ENCODE results near the gene ATP5MC2.

ATP5MC2 gene

GRCh38 chr12:53677016-53677799 is 1.3 kb upstream of the ATP5MC2 start:
- Mint-ChIP-seq H3K9me3 (no peaks in the 10 kb centered on the region), H3K27me3 (peaks cover 32% of the 10 kb centered on the region), H3K4me1 (peaks cover 37% of the 10 kb centered on the region), H3K36me3 (ENCODE audit: low read depth) (peaks cover 25% of the 10 kb centered on the region), H3K4me3 (peak overlapping the region; percentile 96), H3K27ac (peak overlapping the region; percentile 96)
- DNase-seq (peak; percentile 24), ATAC-seq (no peak)

DNA sequence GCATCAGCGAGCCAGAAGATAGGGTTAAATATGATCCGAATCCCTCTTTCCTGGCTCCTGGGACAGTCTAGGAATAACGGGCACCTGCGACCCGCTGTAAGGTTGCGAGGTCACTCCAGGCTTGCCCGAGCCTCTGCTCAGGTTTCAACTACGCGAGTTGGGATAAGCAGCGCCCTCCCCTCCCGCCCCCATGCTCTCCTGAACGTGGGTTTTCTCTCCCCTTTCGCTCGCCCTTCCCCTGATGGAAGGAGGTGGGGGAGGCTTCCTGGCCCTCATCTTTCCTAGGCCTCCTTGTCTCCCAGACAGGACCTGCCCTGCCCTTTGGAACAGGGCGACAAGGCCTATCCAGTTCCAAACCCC is 753 bp upstream of the ATP5MC2 start:
- H3K27me3 Mint-ChIP-seq: peaks cover 29% of the 10 kb centered on the region
- DNase-seq: peak; percentile 27
- ATAC-seq: no peak
- peak overlapping the region; percentile 96 for H3K4me3 Mint-ChIP-seq
- peak overlapping the region; percentile 96 for H3K27ac Mint-ChIP-seq
- peaks cover 37% of the 10 kb centered on the region for H3K4me1 Mint-ChIP-seq
- no peaks in the 10 kb centered on the region for H3K9me3 Mint-ChIP-seq
- peaks cover 27% of the 10 kb centered on the region for H3K36me3 Mint-ChIP-seq (ENCODE audit: low read depth)

DNA sequence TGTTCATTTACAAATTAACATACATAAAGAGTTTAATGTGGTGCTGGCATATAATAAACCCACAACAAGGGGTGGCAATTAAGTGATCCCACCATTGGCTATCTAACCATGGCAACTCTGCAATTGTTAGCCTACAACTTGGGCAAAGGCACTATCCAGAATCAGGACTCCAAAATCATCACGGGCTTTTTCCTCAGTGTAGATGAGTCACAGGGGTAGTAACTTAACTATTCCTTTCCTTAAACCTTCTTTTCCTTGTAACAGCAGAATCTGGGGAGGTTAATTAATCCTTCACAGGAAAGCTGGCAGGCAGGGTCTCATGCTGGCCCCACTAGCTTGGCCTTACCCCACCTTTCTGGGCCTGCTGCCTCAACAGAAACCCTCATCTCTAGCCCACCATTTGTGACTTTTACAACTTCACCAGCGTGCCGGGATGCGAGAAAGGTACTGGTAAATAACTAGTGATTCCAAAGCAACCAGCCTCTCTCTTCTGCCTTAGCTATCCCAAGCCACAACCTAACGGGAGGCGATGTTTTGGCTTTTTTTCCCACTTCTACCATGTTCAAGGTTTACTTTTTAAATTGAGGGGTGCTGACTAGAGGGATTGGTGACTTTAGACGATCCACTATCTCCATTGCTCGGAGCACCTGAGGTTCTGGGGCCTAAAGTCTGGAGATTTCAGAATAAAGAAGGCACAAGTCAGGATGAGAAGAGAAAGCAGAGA is 744 bp downstream of the ATP5MC2 start:
- DNase-seq (no peak), ATAC-seq (no peak)
- Mint-ChIP-seq H3K36me3 (ENCODE audit: low read depth) (peaks cover 36% of the 10 kb centered on the region), H3K4me1 (peaks cover 43% of the 10 kb centered on the region), H3K27me3 (peaks cover 29% of the 10 kb centered on the region), H3K4me3 (peak overlapping the region; percentile 96), H3K27ac (peak overlapping the region; percentile 96), H3K9me3 (no peaks in the 10 kb centered on the region)

GRCh38 chr12:53670971-53671370 is 4.9 kb downstream of the ATP5MC2 start:
- peak overlapping the region; percentile 42 for H3K27ac Mint-ChIP-seq
- peaks cover 59% of the 10 kb centered on the region for H3K36me3 Mint-ChIP-seq (ENCODE audit: low read depth)
- peaks cover 35% of the 10 kb centered on the region for H3K4me1 Mint-ChIP-seq
- DNase-seq (no peak), ATAC-seq (no peak)
- no peak overlapping the region for H3K4me3 Mint-ChIP-seq
- peaks cover 3% of the 10 kb centered on the region for H3K27me3 Mint-ChIP-seq
- H3K9me3 Mint-ChIP-seq: no peaks in the 10 kb centered on the region

- no peak for DNase-seq
- H3K9me3 Mint-ChIP-seq: no peaks in the 10 kb centered on the region
- peak overlapping the region; percentile 67 for H3K27ac Mint-ChIP-seq
- H3K36me3 Mint-ChIP-seq (ENCODE audit: low read depth): peaks cover 58% of the 10 kb centered on the region
- H3K4me3 Mint-ChIP-seq: no peak overlapping the region
- peaks cover 29% of the 10 kb centered on the region for H3K4me1 Mint-ChIP-seq
- no peaks in the 10 kb centered on the region for H3K27me3 Mint-ChIP-seq
- ATAC-seq: no peak
These were observed 5.6 kb downstream of the ATP5MC2 start for GRCh38 chr12:53670308-53670707.

DNA sequence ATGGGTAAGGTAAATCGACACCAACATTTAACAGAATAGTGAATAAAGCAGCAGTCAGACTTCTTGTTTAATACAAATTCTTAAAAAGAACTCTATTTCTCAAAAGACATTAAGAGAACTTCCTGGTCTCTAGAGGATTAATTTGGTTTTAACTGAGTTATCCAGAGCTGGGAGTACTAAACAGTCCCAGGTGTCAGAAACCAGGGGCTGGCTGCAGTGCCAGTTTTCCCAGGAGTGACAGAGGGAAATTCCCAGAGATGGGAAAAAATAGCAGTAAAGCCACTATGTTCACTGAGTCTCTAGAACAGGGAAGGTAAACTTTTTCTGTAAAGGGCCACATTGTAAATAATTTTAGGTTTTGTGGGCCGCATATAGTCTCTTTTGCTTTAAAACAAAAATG is 8.8 kb downstream of the ATP5MC2 start:
- H3K36me3 Mint-ChIP-seq (ENCODE audit: low read depth): peaks cover 56% of the 10 kb centered on the region
- no peak overlapping the region for H3K4me3 Mint-ChIP-seq

DNA sequence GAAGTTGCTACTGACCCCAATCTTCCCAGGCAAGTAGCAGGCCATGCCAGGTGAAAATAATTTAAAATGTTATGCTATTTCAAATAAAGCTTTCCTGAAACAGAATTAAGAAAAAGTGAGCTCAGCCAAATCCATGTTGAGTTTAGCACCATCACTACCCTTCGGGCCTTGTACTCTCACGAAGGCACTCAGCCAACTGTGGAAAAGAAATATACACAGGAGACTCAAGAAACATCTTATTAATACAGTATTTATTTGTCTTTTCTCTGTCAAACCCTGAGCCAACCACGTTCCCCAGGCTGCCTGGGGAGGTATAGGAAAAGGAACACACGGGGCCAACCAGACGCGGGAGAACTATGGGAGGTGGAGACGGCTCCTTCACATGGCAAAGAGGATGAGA is 10.9 kb downstream of the ATP5MC2 start:
- Mint-ChIP-seq H3K4me1 (no peaks in the 10 kb centered on the region), H3K9me3 (no peaks in the 10 kb centered on the region), H3K27ac (no peak overlapping the region), H3K4me3 (no peak overlapping the region), H3K27me3 (no peaks in the 10 kb centered on the region), H3K36me3 (ENCODE audit: low read depth) (peaks cover 49% of the 10 kb centered on the region)
- ATAC-seq: no peak
- DNase-seq: no peak

More for the DNA sequence above, 8.8 kb downstream of the ATP5MC2 start:
- ATAC-seq: no peak
- Mint-ChIP-seq H3K27ac (no peak overlapping the region), H3K4me1 (peaks cover 5% of the 10 kb centered on the region), H3K9me3 (no peaks in the 10 kb centered on the region), H3K27me3 (no peaks in the 10 kb centered on the region)
- no peak for DNase-seq

DNA sequence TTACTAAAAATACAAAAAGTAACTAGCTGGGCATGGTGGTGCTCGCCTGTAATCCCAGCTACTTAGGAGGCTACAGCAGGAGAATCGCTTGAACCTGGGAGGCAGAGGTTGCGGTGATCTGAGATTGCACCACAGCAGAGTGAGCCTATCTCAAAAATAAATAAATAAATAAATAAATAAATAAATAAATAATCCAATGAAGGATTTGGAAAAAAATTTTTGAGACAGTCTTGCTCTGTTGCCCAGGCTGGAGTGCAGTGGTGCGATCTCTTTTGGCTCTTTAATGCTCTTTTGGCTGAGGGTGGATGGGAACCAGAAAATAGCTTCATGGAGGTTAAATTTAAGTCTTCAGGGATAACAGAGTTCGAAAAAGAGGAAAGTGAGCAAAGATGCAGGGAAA is 11.7 kb downstream of the ATP5MC2 start:
- Mint-ChIP-seq H3K4me1 (no peaks in the 10 kb centered on the region), H3K36me3 (ENCODE audit: low read depth) (peaks cover 42% of the 10 kb centered on the region), H3K4me3 (no peak overlapping the region), H3K9me3 (no peaks in the 10 kb centered on the region), H3K27ac (peak overlapping the region; percentile 17), H3K27me3 (no peaks in the 10 kb centered on the region)
- ATAC-seq (no peak), DNase-seq (no peak)

DNA sequence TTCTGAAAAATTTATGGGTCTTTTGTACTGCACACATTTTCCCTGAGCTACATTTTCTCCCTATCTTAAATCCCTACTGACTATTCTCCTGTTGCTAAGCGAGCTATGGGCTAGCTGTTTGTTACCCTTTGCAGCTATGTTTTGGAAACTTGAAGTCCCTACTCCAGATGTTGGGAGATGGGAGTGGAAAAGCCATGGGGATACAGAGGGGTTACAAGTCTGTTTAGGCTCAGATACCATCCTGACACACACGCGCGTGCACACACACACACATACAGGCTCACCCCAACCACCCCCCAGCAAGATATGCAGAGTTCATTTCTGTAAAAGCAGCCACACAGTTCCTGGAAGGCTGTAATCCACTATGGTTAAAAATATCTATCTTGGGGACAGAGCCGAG is 15.8 kb downstream of the ATP5MC2 start:
- ATAC-seq (no peak), DNase-seq (no peak)
- Mint-ChIP-seq H3K4me3 (no peak overlapping the region), H3K36me3 (ENCODE audit: low read depth) (peaks cover 18% of the 10 kb centered on the region), H3K27me3 (no peaks in the 10 kb centered on the region), H3K9me3 (no peaks in the 10 kb centered on the region), H3K4me1 (no peaks in the 10 kb centered on the region), H3K27ac (no peak overlapping the region)

GRCh38 chr12:53659571-53659981 is 16.3 kb downstream of the ATP5MC2 start:
- DNase-seq: no peak
- no peak overlapping the region for H3K4me3 Mint-ChIP-seq
- no peak overlapping the region for H3K27ac Mint-ChIP-seq
- no peaks in the 10 kb centered on the region for H3K4me1 Mint-ChIP-seq
- no peak for ATAC-seq
- no peaks in the 10 kb centered on the region for H3K9me3 Mint-ChIP-seq
- peaks cover 15% of the 10 kb centered on the region for H3K36me3 Mint-ChIP-seq (ENCODE audit: low read depth)
- no peaks in the 10 kb centered on the region for H3K27me3 Mint-ChIP-seq

GRCh38 chr12:53659011-53659551 is 16.8 kb downstream of the ATP5MC2 start:
- DNase-seq (no peak), ATAC-seq (no peak)
- Mint-ChIP-seq H3K9me3 (no peaks in the 10 kb centered on the region), H3K27me3 (no peaks in the 10 kb centered on the region), H3K4me1 (no peaks in the 10 kb centered on the region), H3K4me3 (no peak overlapping the region), H3K36me3 (ENCODE audit: low read depth) (peaks cover 12% of the 10 kb centered on the region), H3K27ac (no peak overlapping the region)

DNA sequence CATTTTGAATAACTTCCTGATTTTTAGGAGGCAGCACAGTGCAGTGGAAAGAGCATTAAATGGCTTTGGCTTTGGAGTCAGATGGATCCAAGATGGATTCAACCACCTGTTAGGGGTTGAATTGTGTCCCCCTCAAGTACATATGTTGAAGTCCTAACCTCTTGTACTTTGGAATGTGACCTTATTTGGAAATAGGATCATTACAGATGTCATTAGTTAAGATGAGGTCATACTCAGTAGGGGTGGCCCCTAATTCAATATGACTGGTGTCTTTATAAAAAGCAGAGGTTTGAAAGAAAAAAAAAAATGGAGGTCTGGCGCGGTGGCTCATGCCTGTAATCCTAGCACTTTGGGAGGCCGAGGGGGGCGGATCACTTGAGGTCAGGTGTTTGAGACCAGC is 18.8 kb downstream of the ATP5MC2 start:
- Mint-ChIP-seq H3K4me3 (no peak overlapping the region), H3K36me3 (ENCODE audit: low read depth) (peaks cover 3% of the 10 kb centered on the region), H3K4me1 (no peaks in the 10 kb centered on the region), H3K27me3 (no peaks in the 10 kb centered on the region), H3K27ac (no peak overlapping the region), H3K9me3 (no peaks in the 10 kb centered on the region)
- no peak for ATAC-seq
- DNase-seq: no peak

GRCh38 chr12:53653595-53653994 is 22.3 kb downstream of the ATP5MC2 start:
- ATAC-seq: no peak

GRCh38 chr12:53652366-53652765 is 23.5 kb downstream of the ATP5MC2 start:
- ATAC-seq: no peak
- Mint-ChIP-seq H3K9me3 (no peaks in the 10 kb centered on the region), H3K4me1 (no peaks in the 10 kb centered on the region), H3K27ac (no peak overlapping the region), H3K36me3 (ENCODE audit: low read depth) (no peaks in the 10 kb centered on the region), H3K27me3 (no peaks in the 10 kb centered on the region), H3K4me3 (no peak overlapping the region)
- no peak for DNase-seq

More at GRCh38 chr12:53653595-53653994, 22.3 kb downstream of the ATP5MC2 start:
- H3K27me3 Mint-ChIP-seq: no peaks in the 10 kb centered on the region
- H3K9me3 Mint-ChIP-seq: no peaks in the 10 kb centered on the region
- no peaks in the 10 kb centered on the region for H3K36me3 Mint-ChIP-seq (ENCODE audit: low read depth)
- H3K4me3 Mint-ChIP-seq: no peak overlapping the region
- no peak overlapping the region for H3K27ac Mint-ChIP-seq
- H3K4me1 Mint-ChIP-seq: no peaks in the 10 kb centered on the region
- no peak for DNase-seq

GRCh38 chr12:53651737-53652136 is 24.1 kb downstream of the ATP5MC2 start:
- Mint-ChIP-seq H3K27me3 (no peaks in the 10 kb centered on the region), H3K9me3 (no peaks in the 10 kb centered on the region), H3K4me3 (no peak overlapping the region), H3K27ac (no peak overlapping the region), H3K4me1 (no peaks in the 10 kb centered on the region), H3K36me3 (ENCODE audit: low read depth) (no peaks in the 10 kb centered on the region)
- no peak for ATAC-seq
- no peak for DNase-seq

All from activated naive CD8-positive, alpha-beta T cell treated with anti-CD3 and anti-CD28 coated beads, Interleukin-2, amount 50 U/mL, for 24 hours (primary cell).